HS-5 (cell line): ENCODE measurements around the gene SH2B2.
"Not testable (repeated sequence)": the region's sequence is repeated elsewhere in the genome, so short reads cannot be mapped to it uniquely, and the experiment has no call there.

Experiments
- DNase-seq: peaks from one replicate; pipeline ENCODE4 v3.0.0-alpha.2; 2012; ENCODE audit warnings: low read depth

SH2B2 gene

DNA sequence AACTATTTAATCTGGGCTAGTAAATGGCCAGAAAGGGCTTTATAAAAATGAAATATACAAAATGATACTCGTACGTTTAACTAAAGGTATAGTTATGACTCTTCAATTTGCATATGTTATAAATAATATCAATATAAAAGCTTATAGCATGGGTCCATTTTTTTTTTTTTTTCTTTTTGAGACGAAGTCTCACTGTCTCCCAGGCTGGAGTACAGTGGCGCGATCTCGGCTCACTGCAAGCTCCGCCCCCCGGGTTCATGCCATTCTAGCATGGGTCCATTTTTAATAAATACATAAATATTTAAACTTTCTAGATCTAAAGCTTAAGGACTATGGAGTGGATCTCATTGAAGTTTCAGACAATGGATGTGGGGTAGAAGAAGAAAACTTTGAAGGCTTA, 50.3 kb downstream of the SH2B2 start:
- DNase-seq: not testable (repeated sequence)

DNA sequence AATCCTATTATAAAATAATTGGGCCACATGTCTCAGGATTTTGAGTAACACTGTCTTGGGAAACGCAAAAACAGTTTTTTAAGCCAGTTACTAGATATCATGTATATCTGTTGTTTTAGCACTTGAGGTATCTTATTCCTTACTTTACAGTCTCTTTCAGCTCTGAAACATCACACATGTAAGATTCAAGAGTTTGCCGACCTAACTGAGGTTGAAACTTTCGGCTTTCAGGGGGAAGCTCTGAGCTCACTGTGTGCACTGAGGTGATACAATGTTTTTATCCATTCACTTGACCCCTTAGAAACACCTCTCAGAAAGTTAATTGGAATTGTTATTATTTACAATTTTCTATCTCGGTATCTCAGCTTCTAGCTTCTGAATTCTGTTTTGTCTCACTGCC, 50.8 kb downstream of the SH2B2 start:
- DNase-seq: not testable (repeated sequence)

DNA sequence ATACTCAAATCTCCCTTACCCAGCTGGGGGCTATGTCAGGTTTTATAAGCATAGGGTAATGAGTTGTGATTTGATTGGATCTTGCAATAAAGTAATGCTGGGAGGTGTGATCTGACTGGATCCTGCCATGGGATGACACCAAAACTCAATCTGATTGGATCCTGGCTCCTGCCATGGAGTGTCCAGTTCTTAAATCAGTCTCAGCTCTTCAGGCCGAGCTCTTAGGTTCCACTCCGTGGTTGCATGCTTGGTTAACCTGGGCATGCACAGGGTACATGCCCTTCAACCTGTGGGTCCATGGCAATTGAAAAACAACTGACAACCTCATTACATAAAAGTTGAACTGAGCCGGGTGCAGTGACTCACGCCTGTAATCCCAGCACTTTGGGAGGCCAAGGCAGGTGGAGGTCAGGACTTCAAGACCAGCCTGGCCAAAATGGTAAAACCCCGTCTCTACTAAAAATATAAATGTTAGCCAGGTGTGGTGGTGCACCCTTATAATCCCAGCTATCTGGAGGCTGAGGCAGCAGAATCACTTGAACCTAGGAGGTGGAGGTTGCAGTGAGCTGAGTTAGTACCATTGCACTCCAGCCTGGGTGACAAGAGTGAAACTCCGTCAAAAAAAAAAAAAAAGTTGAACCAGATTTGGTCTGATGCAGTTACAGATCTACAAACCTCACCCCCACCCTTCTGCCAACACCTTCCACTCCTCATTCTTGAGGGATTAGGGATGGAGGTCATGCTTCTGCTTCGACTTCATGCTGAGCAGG, 54.1 kb downstream of the SH2B2 start:
- not testable (repeated sequence) for DNase-seq

DNA sequence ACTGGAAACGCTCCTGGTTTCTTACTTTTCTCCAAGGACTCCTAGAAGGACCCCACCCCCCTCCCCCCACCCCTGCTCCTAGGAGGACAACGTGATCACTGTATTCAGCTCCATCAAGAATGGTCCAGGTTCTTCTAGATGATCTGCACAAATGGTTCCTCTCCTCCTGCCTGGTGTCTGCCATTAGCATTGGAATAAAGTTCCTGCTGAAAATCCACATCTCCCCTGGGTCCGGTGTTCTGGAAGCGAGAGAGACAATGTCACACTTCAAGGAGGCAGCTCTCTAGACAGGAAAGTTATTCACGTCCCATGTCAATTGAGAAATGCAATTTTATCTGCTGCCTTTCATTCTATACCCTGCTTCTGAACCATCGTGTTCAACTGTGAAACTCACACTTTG, 60.3 kb downstream of the SH2B2 start:
- not testable (repeated sequence) for DNase-seq

DNA sequence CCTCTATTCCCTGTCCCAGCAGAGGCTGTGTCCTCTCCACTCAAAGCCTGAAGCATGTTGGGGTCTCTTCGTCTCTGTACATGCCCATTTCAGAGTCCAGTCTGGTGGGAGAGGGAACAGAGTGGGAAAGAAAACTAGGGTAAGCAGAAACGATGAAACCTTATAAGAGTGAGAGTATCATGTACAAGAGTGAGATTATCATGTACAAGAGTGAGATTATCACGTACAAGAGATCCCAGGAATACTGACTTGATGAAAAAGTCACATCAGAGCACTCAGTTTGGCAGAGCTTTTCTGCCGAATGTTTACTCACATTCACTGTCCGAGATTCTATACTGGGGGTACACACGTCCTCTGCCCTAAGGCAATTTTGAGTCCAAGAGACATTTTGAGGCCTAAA, 69.7 kb downstream of the SH2B2 start, which contains the start of gene SPDYE6:
Gene SPDYE6 (minus strand): TSS at position 101 of the 400 bp plus-strand sequence. CDS start 421 bp downstream, outside the sequence.
- not testable (repeated sequence) for DNase-seq

DNA sequence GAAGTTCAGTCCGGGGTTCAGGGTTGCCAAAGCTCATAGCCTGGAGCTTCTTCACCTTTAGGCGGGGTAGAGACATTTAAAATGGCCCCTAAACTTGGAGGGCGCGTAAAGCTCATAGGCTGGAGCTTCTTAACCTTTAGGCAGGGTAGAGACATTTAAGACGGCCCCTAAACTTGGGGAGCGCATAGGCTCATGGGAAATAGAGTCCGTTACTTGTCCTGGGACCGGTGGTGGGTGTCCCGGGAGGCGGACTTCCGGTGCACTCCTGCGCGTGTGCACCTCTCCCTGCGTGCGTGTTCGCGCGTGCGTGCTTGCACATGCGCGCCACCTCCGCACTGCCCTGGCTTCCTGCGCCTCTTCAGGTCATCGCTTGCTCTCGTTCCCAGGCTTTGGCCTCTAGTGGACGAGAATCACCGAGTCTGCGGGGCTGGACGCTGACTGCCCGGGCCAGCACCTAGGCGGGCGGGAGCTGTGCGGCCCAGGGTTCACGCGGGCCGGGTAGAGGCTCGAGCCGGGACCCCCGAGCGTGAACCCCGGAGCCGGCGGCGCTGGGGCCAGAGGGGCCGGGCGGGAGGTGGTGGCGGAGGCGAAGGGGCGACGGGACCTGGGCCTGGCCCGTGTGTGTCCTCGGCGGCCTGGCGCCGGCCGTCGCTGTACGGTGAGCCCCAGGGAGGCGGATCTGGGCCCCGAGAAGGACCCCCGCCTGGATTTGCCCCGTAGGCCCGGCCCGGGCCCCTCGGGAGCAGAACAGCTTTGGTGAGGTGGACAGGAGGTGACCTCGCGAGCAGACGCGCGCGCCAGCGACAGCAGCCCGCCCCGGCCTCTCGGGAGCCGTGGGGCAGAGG, 77.1 kb downstream of the SH2B2 start:
- DNase-seq: peak; percentile 73

DNA sequence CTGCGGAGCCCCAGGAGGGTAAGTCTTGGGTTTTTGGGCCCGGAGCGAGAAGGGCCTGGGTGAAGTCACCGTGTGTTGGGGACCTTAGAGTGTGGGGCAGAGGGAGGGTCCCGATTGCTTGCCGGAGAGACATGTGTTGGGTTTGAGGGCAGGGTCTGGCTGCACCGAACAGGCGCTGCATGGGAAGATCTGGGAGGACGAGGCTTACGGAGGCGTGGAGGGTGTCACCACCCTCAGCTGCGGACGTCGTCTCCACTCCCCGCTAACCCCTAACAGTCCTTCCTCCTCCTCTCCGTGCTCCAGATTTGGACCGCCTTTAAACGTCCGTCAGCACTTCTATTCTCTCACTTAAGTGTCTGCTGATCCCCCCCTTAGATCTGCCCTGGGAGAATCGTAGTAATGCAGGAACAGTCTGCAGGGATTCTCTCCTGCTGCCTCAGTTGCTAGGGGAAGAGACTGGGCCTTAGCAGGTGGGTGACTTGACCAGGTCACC, 77.8 kb downstream of the SH2B2 start:
- DNase-seq: not testable (repeated sequence)

DNA sequence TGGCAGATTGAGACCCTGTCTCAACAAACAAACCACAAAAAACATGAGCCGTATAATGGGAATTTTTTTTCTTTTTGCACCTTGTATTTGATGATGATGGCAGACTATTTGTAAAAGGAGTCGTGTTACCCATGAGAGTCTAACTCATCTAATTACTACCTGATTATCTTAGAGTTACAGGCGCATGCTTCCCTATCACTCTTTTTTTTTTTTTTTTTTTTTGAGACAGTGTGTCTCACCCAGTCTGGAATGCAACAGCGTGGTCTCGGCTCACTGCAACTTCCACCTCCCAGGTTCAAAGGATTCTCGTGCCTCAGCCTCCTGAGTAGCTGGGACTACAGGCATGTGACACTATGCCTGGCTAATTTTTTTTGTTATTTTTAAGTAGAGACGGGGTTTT, 78.7 kb downstream of the SH2B2 start:
- DNase-seq: not testable (repeated sequence)

DNA sequence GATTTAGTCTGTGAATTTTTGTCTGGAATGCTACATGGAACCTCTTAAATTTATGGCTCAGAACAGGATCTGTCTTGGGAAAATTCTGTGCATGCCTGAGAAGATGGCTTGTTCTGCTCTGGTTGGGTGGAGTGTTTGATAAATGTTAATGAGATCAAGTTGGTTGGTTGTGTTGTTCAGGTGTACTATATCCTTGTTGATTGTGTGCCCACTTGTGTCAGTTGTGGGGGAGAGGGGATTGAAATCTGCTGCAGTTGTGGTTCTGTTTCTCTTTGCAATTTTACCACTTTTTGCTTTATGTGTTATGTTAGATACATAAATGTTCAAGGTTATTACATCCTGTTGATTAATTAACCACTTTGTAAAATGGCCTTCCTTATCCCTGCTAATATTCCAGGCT, 83.4 kb downstream of the SH2B2 start:
- DNase-seq: not testable (repeated sequence)
